IMR-90 (cell line): ENCODE data around the gene PRRC2B. TPM values are rescaled to one million over a fixed set of nuclear protein-coding genes. Genes with fewer than 3 reads are reported as not detected.

Experiments
- ATAC-seq: fragments of 200-7000 bp; cut with Tn5 transposase; 2 replicates; pipeline ENCODE4 v1.9.1; 2020; ENCODE audit warnings: low read depth, mild to moderate bottlenecking, moderate library complexity
- BruUV-seq: library from RNA; stranded (reverse); fragments of 400-500 nt; replicated peaks from 2 replicates; lab custom pipeline; 2021; lab: Mats Ljungman, UMichigan
- CTCF ChIA-PET: fragments of 300-600 bp; formaldehyde crosslinking; extraction: SDS; loops from one replicate; lab custom pipeline; 2021; ENCODE audit warnings: antibody characterized with exemption; lab: Yijun Ruan, JAX
- POLR2A ChIA-PET: fragments of 300-600 bp; sonication (Branson Sonifier 250); formaldehyde crosslinking; loops from one replicate; lab custom pipeline; 2022; ENCODE audit warnings: antibody characterized with exemption; ENCODE audit not compliant: unreplicated experiment; lab: Charles Lee
- DNase-seq: peaks from one replicate; pipeline ENCODE4 v3.0.0; 2013
- H2AFZ ChIP-seq: replicated peaks from 2 replicates; pipeline ENCODE3; 2013; ENCODE audit warnings: low read length, mild to moderate bottlenecking; ENCODE audit not compliant: poor library complexity
- H2AK5ac ChIP-seq: 2 replicates; pipeline ENCODE4 v1.6.1; 2013; ENCODE audit warnings: low read depth, low read length, inconsistent platforms
- H2AK9ac ChIP-seq: replicated peaks from 2 replicates; pipeline ENCODE3; 2013; ENCODE audit warnings: mild to moderate bottlenecking, low read depth, low read length, moderate library complexity; ENCODE audit not compliant: poor library complexity
- H2BK120ac ChIP-seq: 2 replicates; pipeline ENCODE4 v1.6.1; 2013; ENCODE audit warnings: low read depth, low read length, inconsistent platforms
- H2BK15ac ChIP-seq: 3 replicates; pipeline ENCODE4 v1.6.1; 2013; ENCODE audit warnings: low read depth, low read length, inconsistent platforms
- H2BK20ac ChIP-seq: 2 replicates; pipeline ENCODE4 v1.6.1; 2013; ENCODE audit warnings: low read depth, mild to moderate bottlenecking, inconsistent platforms, low read length, moderate library complexity
- H2BK5ac ChIP-seq: 2 replicates; pipeline ENCODE4 v1.6.1; 2013; ENCODE audit warnings: mild to moderate bottlenecking, low read depth, low read length, inconsistent platforms; ENCODE audit not compliant: poor library complexity, severe bottlenecking
- H3K14ac ChIP-seq: replicated peaks from 2 replicates; pipeline ENCODE4 v1.6.1; 2013; ENCODE audit warnings: low read depth, low read length, inconsistent platforms
- H3K18ac ChIP-seq: 2 replicates; pipeline ENCODE4 v1.6.1; 2013; ENCODE audit warnings: low read depth, low read length, control low read depth
- H3K23ac ChIP-seq: 2 replicates; pipeline ENCODE4 v1.6.1; 2013; ENCODE audit warnings: low read depth, low read length, inconsistent platforms
- H3K27ac ChIP-seq: 2 replicates; pipeline ENCODE4 v1.5.1; 2013; ENCODE audit warnings: mild to moderate bottlenecking, control low read depth, low read length; ENCODE audit not compliant: insufficient read depth
- H3K27me3 ChIP-seq: 2 replicates; pipeline ENCODE4 v1.6.1; 2013; ENCODE audit warnings: low read length; ENCODE audit not compliant: control insufficient read depth, insufficient read depth
- H3K36me3 ChIP-seq: 2 replicates; pipeline ENCODE4 v1.6.1; 2013; ENCODE audit warnings: low read length, mixed read lengths; ENCODE audit not compliant: control insufficient read depth, insufficient read depth
- H3K4ac ChIP-seq: 2 replicates; pipeline ENCODE4 v1.6.1; 2013; ENCODE audit warnings: low read depth, low read length, inconsistent platforms
- H3K4me1 ChIP-seq: 2 replicates; pipeline ENCODE4 v1.6.1; 2013; ENCODE audit warnings: low read length, mixed read lengths; ENCODE audit not compliant: control insufficient read depth, insufficient read depth
- H3K4me2 ChIP-seq: 2 replicates; pipeline ENCODE4 v1.6.1; 2013; ENCODE audit warnings: low read depth, mild to moderate bottlenecking, control low read depth, low read length, moderate library complexity
- H3K4me3 ChIP-seq: 2 replicates; pipeline ENCODE4 v1.5.1; 2013; ENCODE audit warnings: low read depth, mild to moderate bottlenecking, control low read depth, low read length, moderate library complexity; ENCODE audit not compliant: insufficient read depth
- H3K56ac ChIP-seq: 2 replicates; pipeline ENCODE4 v1.6.1; 2013; ENCODE audit warnings: low read length, inconsistent platforms; ENCODE audit not compliant: insufficient read depth; ENCODE audit errors: extremely low read depth
- H3K79me1 ChIP-seq, 2 experiments: 2 replicates each; pipeline ENCODE4 v1.6.1; 2013; ENCODE audit warnings: low read length in 2 of 2, inconsistent platforms in 1 of 2, low read depth in 1 of 2
- H3K9ac ChIP-seq: 2 replicates; pipeline ENCODE4 v1.6.1; 2013; ENCODE audit warnings: low read depth, low read length, control low read depth
- H3K9me1 ChIP-seq: 2 replicates; pipeline ENCODE4 v1.6.1; 2013; ENCODE audit warnings: low read length, inconsistent platforms; ENCODE audit not compliant: insufficient read depth
- H3K9me3 ChIP-seq: 2 replicates; pipeline ENCODE4 v1.6.1; 2013; ENCODE audit warnings: low read length; ENCODE audit not compliant: control insufficient read depth, insufficient read depth
- H4K20me1 ChIP-seq: 2 replicates; pipeline ENCODE4 v1.6.1; 2013; ENCODE audit warnings: low read length, inconsistent platforms; ENCODE audit not compliant: insufficient read depth
- H4K5ac ChIP-seq: 2 replicates; pipeline ENCODE4 v1.6.1; 2013; ENCODE audit warnings: mild to moderate bottlenecking, low read depth, low read length, control low read depth
- H4K8ac ChIP-seq, 2 experiments: 2 replicates each; pipeline ENCODE4 v1.6.1; 2013; ENCODE audit warnings: low read depth in 2 of 2, low read length in 2 of 2, control low read depth in 1 of 2, inconsistent platforms in 1 of 2
- H4K91ac ChIP-seq: 2 replicates; pipeline ENCODE4 v1.6.1; 2013; ENCODE audit warnings: low read depth, low read length, inconsistent platforms; ENCODE audit not compliant: insufficient read depth
- BHLHE40 ChIP-seq: fragments of 150-350 bp; IDR thresholded peaks from 2 replicates; pipeline ENCODE4 v1.6.1; 2016; ENCODE audit warnings: mild to moderate bottlenecking, low read depth, low read length
- CHD1 ChIP-seq: IDR thresholded peaks from 2 replicates; pipeline ENCODE4 v1.6.1; 2012; ENCODE audit warnings: low read depth, low read length, improper control_type of control experiment
- FOS ChIP-seq: fragments of 150-350 bp; IDR thresholded peaks from 2 replicates; pipeline ENCODE4 v1.6.1; 2016; ENCODE audit warnings: low read depth, low read length
- MAFK ChIP-seq: IDR thresholded peaks from 2 replicates; pipeline ENCODE4 v1.6.1; 2012; ENCODE audit warnings: low read depth, low read length, improper control_type of control experiment
- MAZ ChIP-seq: IDR thresholded peaks from 2 replicates; pipeline ENCODE4 v1.6.1; 2012; ENCODE audit warnings: low read depth, mild to moderate bottlenecking, low read length, improper control_type of control experiment, moderate library complexity, borderline replicate concordance
- RAD21 ChIP-seq: IDR thresholded peaks from 2 replicates; pipeline ENCODE4 v1.6.1; 2012; ENCODE audit warnings: low read length, improper control_type of control experiment
- RFX5 ChIP-seq: IDR thresholded peaks from 2 replicates; pipeline ENCODE4 v1.8.0; 2012; ENCODE audit warnings: low read depth, mild to moderate bottlenecking, low read length, moderate library complexity
- WGBS, 2 experiments: methylation state at CpG; one replicate each; pipeline versions ENCODE4 v1.1.5 to v1.1.7; 2013; ENCODE audit warnings: missing lambda C conversion rate in 2 of 2; ENCODE audit not compliant: insufficient read length in 1 of 2; ENCODE audit errors: extremely low coverage in 2 of 2; 5-methylcytosine and 5-hydroxymethylcytosine counted together
- dilution Hi-C: fragments of 300-500 bp; cut with HindIII; formaldehyde crosslinking; loops from one replicate; pipeline ENCODE4 v1.14.3; 2018; ENCODE audit warnings: low sequenced_read_pairs; ENCODE audit not compliant: unreplicated experiment
- in situ Hi-C: fragments of 300-500 bp; cut with MboI; formaldehyde crosslinking; loops from 3 replicates; pipeline ENCODE4 v1.14.3; 2019; ENCODE audit warnings: low sequenced_read_pairs, inconsistent platforms, mixed read lengths
- intact Hi-C: fragments of 100-400 bp; cut with micrococcal nuclease; formaldehyde crosslinking; loops from 2 replicates; pipeline ENCODE4 v1.10.0; 2022
- polyA plus RNA-seq, 3 experiments: library from polyadenylated mRNA; depleted of rRNA; stranded (reverse); fragments of >200 nt; gene quantifications; 2 replicates each; pipeline ENCODE4 v1.2.3, GENCODE V29; 2012; ENCODE audit warnings: low replicate concordance in 1 of 3
- total RNA-seq: library from RNA; depleted of rRNA; stranded (reverse); fragments of >200 nt; gene quantifications from 2 replicates; pipeline ENCODE4 v1.2.3, GENCODE V29; 2012
- TF ChIP-seq, protein P1 (sequence below): conservative IDR thresholded peaks from 2 replicates; pipeline ENCODE4 v1.5.1; 2012; ENCODE audit warnings: mild to moderate bottlenecking, low read depth, low read length, improper control_type of control experiment
- TF ChIP-seq, protein P2 (sequence below): fragments of 150-350 bp; IDR thresholded peaks from 2 replicates; pipeline ENCODE4 v1.6.1; 2016; ENCODE audit warnings: low read depth, mild to moderate bottlenecking, low read length, moderate library complexity, borderline replicate concordance

PRRC2B gene
- total and polyA plus RNA-seq, 2 of the 4 experiments (the other 2 are of a cell fraction), result 19.4 to 39.1 TPM

DNA sequence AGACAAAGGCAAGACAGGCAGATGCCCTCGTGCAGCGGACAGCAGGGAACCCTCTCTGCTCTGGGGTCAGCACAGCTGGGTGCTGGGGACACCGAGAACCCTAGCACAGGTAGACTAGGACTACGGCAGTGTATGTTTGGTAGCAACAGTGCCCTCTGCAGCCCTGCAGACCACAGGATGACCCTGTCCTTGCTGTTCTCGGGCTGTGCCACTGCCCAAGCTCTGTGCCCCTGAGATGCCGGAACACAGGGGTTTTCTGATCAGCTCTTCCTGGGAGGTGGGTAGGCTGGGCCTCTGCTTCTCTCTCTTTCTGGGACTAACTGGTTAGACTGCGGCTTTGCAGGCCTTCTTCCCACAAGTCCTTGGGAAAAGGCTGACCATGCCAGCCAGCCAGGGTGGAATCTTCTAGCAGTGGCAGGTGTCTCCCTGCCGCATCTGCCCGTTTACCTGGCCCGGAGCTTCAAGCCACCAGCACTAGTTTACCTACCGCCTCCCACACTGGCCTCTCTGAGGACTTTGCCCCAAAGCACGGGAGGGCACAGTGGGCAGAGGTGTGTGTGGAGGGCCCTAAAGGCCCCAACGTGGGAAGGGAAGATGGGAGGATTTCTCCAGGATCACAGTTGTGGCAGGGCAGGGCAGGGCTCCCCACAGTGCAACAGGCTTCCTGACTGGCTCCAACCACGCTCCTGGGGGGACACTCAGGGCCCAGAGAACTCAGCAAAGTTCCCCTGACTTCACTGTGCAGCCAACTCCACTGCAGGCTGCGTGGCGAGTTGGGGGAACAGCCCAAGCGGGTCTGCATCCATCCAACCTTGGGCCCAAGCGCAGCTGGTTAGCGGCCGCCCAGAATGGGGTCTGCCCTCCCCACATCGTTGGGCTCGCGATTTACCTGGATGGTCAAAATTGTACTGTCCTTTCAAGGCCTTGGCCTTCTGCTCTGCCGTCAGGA, 136.0 kb downstream of the PRRC2B start (continued):
- TF ChIP-seq RAD21 (no peak), RFX5 (no peak)

DNA sequence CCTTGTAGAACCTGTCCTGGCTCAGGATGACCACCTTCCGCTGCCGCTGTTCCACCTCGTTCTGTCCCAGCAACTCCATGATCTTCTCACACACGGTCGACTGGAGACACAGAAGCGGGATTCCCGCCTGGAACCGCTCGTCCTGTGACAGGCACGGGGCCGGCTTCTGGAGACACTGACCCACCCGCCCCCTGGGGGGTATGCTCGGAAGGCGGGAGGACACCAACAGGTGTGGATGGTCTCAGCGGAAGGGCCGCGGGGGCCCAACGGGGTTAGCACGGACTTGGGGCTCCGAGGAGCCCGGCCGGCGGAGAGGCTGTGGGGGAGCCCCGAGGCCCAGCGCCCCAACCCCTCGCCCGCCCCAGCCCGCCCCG, 136.6 kb downstream of the PRRC2B start:
- H2AK5ac ChIP-seq, result peak overlapping the region; percentile 78; the same call in 1 of the 2 replicates
- dilution Hi-C loops (no loop called here), in situ Hi-C loops (no loop called here), intact Hi-C loops (loop anchor here (2.0 kb wide), 1 partner anchor 216 kb away; no protein-coding TSS in a partner anchor)
- H4K20me1 ChIP-seq, result no peaks in the 10 kb centered on the region
- peak overlapping the region; percentile 39; the same call in 1 of the 2 replicates for H3K23ac ChIP-seq
- H3K36me3 ChIP-seq, result peaks cover 31% of the 10 kb centered on the region
- peak overlapping the region; percentile 95 for H3K4me3 ChIP-seq
- ChIA-PET CTCF (no interaction called here), POLR2A (no interaction called here)
- H3K4me2 ChIP-seq, result peak overlapping the region; percentile 98
- H3K9me1 ChIP-seq, result no peaks in the 10 kb centered on the region
- peak overlapping the region; percentile 82 for H3K9ac ChIP-seq
- H4K91ac ChIP-seq, result no peak overlapping the region
- H3K56ac ChIP-seq, result no peak overlapping the region
- H3K9me3 ChIP-seq, result no peaks in the 10 kb centered on the region
- BruUV-seq, result no TSS peak
- peaks cover under 1% of the 10 kb centered on the region; the same call in 1 of the 2 replicates for H3K27me3 ChIP-seq
- DNase-seq (peak; percentile 15), ATAC-seq (peak; percentile 42)
- peak overlapping the region; percentile 49 for H3K4ac ChIP-seq
- H2BK5ac ChIP-seq, result no peak overlapping the region
- TF ChIP-seq, protein P1, sequence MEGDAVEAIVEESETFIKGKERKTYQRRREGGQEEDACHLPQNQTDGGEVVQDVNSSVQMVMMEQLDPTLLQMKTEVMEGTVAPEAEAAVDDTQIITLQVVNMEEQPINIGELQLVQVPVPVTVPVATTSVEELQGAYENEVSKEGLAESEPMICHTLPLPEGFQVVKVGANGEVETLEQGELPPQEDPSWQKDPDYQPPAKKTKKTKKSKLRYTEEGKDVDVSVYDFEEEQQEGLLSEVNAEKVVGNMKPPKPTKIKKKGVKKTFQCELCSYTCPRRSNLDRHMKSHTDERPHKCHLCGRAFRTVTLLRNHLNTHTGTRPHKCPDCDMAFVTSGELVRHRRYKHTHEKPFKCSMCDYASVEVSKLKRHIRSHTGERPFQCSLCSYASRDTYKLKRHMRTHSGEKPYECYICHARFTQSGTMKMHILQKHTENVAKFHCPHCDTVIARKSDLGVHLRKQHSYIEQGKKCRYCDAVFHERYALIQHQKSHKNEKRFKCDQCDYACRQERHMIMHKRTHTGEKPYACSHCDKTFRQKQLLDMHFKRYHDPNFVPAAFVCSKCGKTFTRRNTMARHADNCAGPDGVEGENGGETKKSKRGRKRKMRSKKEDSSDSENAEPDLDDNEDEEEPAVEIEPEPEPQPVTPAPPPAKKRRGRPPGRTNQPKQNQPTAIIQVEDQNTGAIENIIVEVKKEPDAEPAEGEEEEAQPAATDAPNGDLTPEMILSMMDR, result no peak
- TF ChIP-seq RAD21 (no peak), BHLHE40 (no peak), CHD1 (no peak), RFX5 (no peak), MAFK (no peak), FOS (no peak), MAZ (no peak)
- TF ChIP-seq, protein P2, sequence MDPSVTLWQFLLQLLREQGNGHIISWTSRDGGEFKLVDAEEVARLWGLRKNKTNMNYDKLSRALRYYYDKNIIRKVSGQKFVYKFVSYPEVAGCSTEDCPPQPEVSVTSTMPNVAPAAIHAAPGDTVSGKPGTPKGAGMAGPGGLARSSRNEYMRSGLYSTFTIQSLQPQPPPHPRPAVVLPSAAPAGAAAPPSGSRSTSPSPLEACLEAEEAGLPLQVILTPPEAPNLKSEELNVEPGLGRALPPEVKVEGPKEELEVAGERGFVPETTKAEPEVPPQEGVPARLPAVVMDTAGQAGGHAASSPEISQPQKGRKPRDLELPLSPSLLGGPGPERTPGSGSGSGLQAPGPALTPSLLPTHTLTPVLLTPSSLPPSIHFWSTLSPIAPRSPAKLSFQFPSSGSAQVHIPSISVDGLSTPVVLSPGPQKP, result no peak
- peak overlapping the region; percentile 17 for H2AK9ac ChIP-seq
- WGBS, 2 experiments, result 0% methylated on average over 3 of the region's 29 CpGs; no CpG with 5 or more reads in 1 of the 2 experiments
- peak overlapping the region; percentile 44; the same call in 1 of the 2 replicates for H3K27ac ChIP-seq
- no peak overlapping the region for H2BK15ac ChIP-seq
- H3K14ac ChIP-seq, result peak overlapping the region; percentile 89; the same call in 1 of the 2 replicates
- no peak overlapping the region for H2BK120ac ChIP-seq
- H4K5ac ChIP-seq, result no peak overlapping the region
- peaks cover 12 to 20% of the 10 kb centered on the region in 2 experiments for H3K79me1 ChIP-seq
- H3K18ac ChIP-seq, result no peak overlapping the region
- peak overlapping the region; percentile 22 to 42; a peak in 2 of 4 replicates for H4K8ac ChIP-seq
- peaks cover 8% of the 10 kb centered on the region for H3K4me1 ChIP-seq
- H2AFZ ChIP-seq, result peak overlapping the region; percentile 99
- no peak overlapping the region for H2BK20ac ChIP-seq
